GM12891 (cell line): ENCODE measurements around the gene ZNF474.

Experiments
- PAX5 ChIP-seq: IDR thresholded peaks from 2 replicates; pipeline ENCODE4 v1.6.1; 2011; ENCODE audit warnings: low read length, moderate library complexity, mild to moderate bottlenecking; ENCODE audit not compliant: insufficient read depth, severe bottlenecking
- POLR2A ChIP-seq: IDR thresholded peaks from 2 replicates; pipeline ENCODE4 v1.6.1; 2011; ENCODE audit warnings: low read depth, low read length, control low read depth
- POLR2AphosphoS5 ChIP-seq: IDR thresholded peaks from 2 replicates; pipeline ENCODE4 v1.6.1; 2011; ENCODE audit warnings: low read depth, low read length, control low read depth
- POU2F2 ChIP-seq: IDR thresholded peaks from 2 replicates; pipeline ENCODE4 v1.6.1; 2011; ENCODE audit warnings: low read depth, mild to moderate bottlenecking, control low read depth, low read length, moderate library complexity
- SPI1 ChIP-seq: IDR thresholded peaks from 2 replicates; pipeline ENCODE4 v1.6.1; 2011; ENCODE audit warnings: low read depth, low read length, control low read depth
- TAF1 ChIP-seq: IDR thresholded peaks from 2 replicates; pipeline ENCODE4 v1.6.1; 2011; ENCODE audit warnings: low read depth, low read length, control low read depth

- TF ChIP-seq POLR2A = no peak
- no peak for TF ChIP-seq POLR2AphosphoS5
- TF ChIP-seq TAF1 = no peak
- no peak for TF ChIP-seq SPI1
- no peak for TF ChIP-seq POU2F2
- no peak for TF ChIP-seq PAX5
Measured at GRCh38 chr5:122152266-122152900, 23.0 kb downstream of the ZNF474 start.
